ENCODE data around the gene ADGRE2.
"Not testable (repeated sequence)": the region's sequence is repeated elsewhere in the genome, so short reads cannot be mapped to it uniquely, and the experiment has no call there.

The ADGRE2 gene

DNA sequence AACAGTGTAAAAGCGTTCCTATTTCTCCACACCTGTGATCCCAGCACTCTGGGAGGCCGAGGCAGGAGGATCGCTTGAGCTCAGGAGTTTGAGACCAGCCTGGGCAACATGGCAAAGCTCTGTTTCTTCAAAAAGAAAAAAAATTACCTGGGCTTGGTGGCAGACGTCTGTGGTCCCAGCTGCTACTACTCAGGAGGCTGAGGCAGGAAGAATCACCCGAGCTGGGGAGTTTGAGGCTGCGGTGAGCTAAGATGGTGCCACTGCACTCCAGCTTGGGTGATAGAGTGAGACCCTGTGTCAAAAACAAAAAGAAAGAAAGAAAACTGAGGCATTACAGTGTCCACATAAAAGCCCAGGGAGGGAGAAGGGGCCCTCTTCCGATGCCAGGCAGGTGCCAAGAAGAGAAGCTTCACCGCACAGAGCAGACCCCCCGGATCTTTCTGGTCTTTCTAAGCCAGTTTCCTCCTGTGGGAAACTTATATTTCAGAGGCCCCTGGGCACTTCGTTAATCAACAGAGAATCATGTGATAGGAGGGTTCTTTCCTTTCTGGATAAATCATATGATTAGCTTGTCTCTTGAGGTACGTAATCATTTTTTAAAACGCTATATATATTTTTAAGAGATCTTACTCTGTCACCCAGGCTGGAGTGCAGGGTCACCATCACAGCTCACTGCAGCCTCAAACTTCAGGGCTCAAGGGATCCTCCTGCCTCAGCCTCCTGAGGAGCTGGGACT is at the start of gene ADGRE2:
Gene ADGRE2, minus strand, starts transcription at position 451 of the 736 bp plus-strand sequence. CDS start 1,804 bp downstream, outside the sequence.
- DNase-seq (ENCODE audit: low spot score) = not testable (repeated sequence)

DNA sequence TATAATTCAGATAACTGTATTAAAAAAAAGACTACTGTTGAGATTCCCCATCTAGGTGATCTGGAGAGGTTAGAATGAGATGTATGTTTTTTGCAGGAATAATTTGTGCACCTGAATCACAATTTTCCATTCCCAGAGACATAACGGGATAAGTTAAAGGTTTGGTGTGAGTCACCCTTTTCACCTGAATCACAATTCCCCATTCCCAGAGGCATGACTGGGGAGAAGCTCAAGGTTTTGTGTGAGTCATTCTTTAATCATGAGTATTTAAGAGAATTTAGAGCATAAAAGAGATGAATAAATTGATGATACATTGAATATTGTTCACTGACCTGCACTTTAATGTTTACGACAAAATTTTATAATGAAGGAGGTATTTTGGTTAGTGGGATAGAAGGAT is 47.6 kb upstream of the ADGRE2 start:
- DNase-seq (ENCODE audit: low spot score) = no peak

DNA sequence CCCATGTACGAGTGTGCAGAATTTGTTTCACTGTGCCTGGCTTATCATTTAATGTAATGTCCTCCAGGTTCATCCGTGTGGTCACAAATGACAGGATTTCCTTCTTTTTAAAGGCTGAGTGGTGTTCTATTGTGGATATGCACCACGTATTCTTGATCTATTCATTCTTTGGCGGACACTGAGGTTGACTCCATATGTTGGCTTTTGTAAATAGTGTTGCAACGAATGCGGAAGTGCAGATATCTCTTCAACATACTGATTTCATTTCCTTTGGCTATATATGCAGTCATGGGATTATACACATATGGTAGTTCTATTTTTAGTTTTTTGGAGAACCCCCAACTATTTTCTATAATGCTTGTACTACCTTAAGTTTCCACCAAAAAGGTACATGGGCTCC is 43.6 kb upstream of the ADGRE2 start:
- DNase-seq (ENCODE audit: low spot score) = no peak

DNA sequence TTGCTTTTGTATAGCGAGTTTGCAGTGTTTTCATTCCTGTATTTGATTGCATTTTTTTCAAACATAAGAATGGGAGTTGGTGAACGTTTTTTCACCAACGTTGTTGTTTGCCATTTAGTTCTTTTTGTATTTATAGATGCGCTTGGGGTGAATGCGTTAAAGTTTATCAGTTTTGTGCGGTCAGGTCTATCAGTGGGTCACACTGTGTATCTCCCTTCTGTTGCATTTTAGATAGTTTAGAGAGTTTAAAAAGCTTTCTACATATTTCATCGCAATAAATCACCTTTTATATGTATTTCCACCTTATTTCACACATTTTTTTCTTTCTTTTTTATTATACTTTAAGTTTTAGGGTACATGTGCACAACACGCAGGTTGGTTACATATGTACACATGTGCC is 40.2 kb upstream of the ADGRE2 start:
- DNase-seq (ENCODE audit: low spot score) = no peak

DNA sequence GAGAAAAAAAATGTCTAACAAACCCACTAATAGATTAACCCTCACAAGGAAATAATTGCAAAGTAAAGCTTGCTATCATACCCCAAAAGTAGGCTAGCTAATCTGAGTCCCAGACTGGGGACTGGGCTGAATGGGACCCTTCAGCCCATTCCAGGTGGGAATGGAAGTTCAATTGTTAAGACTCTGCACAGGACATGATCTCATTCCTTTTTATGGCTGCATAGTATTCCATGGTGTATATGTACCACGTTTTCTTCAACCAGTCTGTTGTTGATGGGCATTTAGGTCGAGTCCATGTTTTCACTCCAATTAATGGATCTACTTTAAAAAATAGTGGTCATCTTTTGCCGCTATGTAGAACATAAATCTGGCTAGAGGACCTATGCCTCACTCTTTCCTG is 38.7 kb upstream of the ADGRE2 start:
- DNase-seq (ENCODE audit: low spot score) = no peak

DNA sequence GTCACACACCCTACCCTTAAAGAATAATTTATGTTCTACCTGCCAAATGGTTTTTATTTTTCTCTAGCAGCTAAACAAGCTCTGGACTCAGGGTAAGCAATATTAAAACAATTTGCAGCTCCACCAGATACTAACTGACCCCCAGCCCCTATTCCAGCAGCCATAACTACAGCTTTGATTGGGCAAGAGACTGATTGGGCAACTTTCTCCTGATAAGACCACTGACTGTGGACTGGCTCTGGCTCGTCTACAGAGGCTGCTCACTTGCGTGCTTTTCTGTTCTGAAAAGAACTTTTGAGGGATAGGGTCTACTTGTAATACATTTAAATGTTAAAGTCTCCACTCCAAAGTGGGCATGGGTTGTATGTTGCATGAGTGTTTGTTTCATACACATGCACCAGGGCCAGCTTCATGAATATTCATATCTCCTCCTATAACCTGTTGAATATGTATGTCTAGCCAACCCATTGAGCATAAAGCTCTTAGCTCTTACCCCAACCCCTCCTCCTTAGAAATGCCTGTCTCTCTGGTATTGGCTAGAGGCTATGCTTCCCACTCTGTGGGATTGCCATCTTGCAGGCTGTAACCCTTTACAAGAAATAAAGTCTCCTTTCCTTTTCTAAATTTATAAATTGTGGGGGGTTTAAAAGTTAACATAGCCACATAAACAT is 36.8 kb upstream of the ADGRE2 start:
- DNase-seq (ENCODE audit: low spot score) = no peak

DNA sequence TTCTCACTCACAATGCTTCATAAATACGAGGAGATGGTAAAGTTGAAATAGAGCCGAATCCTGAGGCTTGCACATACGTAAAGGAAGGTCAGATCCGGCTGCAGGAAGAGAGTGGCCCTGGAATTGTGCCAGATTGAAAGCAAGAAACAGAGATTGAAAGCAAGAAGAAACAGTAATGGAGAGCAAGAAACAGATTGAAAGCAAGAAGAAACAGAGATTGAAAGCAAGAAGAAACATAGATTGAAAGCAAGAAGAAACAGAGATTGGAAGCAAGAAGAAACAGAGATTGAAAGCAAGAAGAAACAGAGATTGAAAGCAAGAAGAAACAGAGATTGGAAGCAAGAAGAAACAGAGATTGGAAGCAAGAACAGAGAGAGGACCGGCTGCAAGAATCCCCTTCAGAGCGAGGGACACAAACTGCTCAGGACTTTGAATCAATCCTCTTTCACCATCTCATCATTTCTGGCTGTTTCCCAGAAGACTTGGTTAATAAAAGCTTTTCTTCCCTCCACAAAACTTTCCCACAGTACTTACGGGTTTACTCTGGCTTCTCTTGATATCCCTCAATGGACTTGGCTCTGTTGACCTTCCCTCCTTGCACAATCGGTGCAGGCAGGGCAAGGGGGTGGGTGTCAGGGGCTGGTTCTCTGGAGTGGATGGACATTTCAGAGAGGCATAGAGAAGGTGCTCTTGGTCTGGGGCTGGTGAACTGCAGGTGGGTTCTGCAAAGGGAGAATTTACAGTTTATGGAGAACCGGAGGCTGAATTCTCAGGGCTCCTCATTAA is 31.1 kb upstream of the ADGRE2 start:
- DNase-seq (ENCODE audit: low spot score) = no peak

DNA sequence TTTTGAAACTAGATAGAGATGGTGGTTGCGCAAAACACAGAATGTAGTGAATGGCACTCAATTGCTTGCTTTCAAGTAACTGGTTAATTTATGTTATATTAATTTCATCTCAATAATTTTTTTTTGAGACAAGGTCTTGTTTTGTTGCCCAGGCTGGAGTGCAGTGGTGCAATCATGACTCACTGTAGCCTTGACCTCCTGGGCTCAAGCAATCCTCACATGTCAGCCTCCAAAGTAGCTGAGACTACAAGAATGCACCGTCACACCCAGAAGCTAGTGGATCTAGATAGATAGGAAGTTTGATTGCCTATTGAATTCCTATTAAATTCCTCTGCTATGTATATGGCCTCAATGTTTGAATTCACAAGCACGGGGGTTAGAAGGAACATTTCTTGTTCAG is 26.4 kb upstream of the ADGRE2 start:
- DNase-seq (ENCODE audit: low spot score) = no peak

DNA sequence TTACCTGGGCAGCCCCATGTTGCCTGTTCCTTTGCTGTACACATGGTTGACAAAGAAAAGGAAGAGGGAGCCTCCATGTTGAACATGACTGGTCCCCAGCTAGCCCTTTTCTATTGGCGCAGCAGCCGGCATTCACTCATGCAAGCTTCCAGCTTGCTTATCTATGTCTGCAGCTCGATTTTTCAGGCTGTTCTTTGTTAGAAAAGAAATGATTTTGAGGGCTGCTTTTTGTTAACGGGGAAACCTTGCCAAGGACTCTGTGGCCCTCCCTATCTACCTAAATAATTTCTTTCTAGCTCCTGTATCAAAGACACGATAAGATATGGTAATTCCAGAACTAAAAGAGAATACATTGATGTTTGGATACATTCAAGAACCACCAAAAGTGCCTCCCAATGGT is 20.4 kb upstream of the ADGRE2 start:
- no peak for DNase-seq (ENCODE audit: low spot score)

DNA sequence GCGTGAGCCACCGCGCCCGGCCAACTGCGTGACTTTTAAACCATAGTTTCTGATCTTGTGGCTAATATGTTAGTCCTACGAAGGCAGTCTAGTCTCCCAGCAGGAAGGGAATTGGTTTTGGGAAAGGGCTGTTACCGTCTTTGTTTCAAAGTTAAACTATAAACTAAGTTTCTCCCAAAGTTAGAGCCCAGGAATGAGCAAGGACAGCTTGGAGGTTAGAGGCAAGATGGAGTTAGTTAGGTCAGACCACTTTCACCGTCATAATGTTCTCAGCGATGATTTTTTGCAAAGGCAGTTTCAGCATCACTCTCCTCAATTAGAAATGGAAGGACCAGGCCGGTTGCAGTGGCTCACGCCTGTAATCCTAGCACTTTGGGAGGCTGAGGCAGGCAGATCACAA is 17.7 kb upstream of the ADGRE2 start:
- DNase-seq (ENCODE audit: low spot score) = no peak

DNA sequence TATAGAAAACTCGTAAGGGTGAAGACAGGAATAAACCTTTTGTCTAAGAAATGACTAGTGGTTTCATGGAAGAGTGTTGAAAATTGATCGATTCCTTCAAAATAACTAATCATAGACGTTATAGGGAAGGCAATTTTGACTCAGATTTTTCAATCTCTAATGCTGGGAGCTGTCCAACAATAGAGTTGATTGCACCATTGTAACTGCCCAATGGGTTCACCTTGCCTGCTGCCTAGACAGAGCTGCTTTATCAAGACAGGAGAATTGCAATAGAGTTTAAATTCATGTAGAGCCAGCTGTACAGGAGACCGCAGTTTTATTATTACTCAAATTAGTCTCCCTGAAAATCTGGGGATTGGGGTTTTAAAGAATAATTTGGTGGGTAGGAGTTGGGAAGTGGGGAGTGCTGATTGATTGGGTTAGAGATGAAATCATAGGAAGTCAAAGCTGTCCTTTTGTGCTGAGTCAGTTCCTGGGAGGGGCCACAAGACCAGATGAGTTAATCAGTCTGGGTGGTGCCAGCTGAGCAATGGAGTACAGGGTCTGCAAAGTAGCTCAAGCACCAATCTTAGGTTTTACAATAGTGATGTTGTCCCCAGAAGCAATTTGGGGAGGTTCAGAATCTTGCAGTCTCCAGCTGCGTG is 16.8 kb upstream of the ADGRE2 start:
- no peak for DNase-seq (ENCODE audit: low spot score)

DNA sequence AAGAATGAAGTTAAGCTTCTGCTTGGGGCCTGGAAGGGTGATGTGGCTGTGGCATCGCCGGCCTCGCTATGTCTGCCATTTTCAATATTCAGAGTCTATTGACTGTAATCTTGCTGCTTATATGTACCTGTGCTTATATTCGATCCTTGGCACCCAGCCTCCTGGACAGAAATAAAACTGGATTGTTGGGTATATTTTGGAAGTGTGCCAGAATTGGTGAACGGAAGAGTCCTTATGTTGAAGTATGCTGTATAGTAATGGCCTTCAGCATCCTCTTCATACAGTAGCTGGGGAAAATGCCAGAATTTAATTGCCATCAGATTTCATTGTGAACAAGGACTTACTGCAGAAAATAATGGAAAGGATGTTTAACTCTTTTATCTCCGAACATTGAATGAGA is 13.9 kb upstream of the ADGRE2 start:
- DNase-seq (ENCODE audit: low spot score) = not testable (repeated sequence)

DNA sequence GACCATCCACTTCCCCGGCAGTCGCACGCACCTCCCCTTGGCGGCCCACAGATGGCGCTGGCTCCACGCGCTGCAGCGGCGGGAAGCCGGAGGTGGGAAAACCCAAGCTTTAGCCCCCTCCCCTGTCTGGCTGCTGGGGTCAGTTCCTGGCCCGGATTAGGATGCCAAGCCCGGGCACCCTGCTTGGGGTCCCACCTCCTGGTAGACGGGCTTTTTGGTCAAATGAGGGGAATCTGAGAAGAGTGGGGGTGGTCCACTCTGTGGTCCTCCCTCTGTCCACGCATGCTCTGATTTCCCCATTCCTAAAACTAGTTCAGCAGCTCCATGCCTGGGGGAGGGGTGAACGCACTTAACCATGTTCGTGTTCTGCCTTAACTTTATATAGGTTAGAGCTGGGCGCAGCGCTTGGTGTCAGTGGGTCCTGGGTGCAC is 8.1 kb upstream of the ADGRE2 start:
- DNase-seq (ENCODE audit: low spot score) = peak; percentile 80

DNA sequence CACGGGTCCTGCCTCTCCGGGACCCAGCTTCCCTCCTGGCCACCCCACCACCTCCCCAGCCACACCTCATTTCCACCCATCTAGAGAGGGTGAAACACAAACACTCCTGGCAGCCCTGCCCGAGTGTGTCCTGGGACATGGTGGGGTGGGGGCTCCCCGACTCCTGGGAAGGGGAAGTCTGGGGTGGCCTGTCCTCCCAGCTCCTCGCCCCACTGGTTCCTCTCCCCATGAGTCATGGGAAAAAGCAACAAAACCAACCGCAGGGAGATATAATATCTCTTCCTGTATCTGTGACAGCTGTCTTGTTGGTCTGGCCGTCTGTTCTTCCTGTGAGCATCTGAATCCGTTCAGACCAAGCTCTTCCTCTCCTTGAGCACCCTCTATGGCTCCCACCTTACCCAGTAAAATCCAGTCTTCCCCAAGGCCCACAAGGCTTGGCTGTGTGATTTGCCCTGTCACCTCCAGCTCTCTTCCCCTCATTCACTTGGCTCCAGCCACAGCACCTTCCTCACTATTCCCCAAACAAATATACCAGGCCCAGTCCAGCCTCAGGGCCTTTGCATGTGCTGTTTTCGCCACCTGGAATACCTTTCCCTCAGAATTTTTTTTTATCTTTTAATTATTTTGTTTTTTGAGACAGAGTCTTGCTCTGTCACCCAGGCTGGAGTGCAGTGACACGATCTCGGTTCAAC is 6.9 kb upstream of the ADGRE2 start:
- DNase-seq (ENCODE audit: low spot score) = not testable (repeated sequence)

DNA sequence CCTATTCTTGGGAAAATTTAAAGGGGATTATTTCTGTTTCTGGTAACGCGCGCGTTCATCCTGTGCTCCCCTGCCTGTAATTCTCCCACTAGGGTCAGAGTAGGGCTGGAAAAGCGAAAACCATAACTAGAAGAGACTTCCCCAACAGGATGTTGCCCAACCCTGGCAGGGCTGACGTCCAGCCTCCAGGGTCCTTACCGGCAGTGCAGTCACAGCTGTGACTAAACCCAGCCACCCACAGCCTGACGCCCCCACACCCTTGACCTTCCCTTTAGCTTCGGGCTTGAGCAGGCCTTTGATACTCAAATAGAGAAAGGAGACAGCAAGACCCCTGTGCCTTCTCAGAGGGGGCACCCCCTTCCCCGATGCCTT is 6.4 kb upstream of the ADGRE2 start:
- DNase-seq (ENCODE audit: low spot score) = not testable (repeated sequence)

DNA sequence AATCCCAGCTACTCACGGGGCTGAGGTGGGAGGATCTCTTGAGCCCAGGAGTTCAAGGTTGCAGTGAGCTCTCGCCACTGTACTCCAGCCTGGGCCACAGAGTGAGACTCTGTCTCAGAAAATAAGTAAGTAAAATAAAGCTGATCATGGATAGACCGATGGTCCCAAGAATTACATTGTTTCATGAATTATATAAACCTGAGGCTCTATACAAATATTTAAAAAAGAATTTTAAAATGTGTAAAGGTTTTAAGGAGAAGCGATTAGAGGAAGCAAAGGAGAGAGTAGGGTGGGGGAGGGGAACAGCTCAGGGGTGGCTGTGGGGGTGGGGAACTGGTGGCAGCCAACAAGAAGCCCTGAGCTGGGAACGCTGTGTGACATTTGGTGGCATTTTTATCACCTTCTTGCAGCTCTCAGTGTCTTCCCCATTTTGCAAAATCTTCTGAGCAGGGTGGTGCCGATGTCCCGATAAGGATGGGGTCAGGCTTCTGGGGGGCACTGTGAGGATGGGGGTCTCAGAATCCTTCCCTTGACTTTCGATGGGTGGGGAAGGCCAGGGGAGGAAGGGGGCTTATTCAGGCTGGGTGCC is 5.1 kb upstream of the ADGRE2 start:
- DNase-seq (ENCODE audit: low spot score) = not testable (repeated sequence)

DNA sequence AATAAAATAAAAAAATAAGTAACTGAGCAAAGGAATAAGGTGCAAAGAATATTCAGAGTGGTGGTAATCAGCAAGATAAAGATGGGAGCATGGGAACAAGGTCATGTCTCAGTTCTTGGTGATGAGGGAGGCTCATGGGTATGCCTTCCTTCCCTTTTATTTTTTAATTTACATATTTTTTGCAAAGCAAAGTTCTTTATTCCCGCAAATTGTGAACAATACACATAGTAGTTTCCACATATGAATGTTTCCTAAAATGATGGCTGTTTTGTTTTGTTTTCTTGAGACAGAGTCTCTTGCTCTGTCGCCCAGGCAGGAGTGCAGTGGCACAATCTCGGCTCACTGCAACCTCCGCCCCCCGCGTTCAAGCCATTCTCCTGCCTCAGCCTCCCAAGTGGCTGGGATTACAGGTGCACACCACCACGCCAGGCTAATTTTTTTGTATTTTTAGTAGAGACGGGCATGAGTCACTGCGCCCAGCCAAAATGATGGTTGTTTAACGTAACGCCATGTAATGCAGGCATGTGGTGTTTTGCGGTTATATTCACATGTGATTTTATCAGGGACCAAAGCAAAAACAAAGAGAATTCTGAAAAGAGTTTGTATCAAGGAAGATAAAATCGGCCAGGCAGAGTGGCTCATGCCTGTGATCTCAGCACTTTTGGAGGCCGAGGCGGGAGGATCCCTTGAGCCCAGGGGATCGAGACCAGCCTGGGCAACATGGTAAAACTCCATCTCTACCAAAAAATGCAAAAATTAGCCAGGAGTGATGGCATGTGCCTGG is 4.5 kb upstream of the ADGRE2 start:
- no peak for DNase-seq (ENCODE audit: low spot score)

DNA sequence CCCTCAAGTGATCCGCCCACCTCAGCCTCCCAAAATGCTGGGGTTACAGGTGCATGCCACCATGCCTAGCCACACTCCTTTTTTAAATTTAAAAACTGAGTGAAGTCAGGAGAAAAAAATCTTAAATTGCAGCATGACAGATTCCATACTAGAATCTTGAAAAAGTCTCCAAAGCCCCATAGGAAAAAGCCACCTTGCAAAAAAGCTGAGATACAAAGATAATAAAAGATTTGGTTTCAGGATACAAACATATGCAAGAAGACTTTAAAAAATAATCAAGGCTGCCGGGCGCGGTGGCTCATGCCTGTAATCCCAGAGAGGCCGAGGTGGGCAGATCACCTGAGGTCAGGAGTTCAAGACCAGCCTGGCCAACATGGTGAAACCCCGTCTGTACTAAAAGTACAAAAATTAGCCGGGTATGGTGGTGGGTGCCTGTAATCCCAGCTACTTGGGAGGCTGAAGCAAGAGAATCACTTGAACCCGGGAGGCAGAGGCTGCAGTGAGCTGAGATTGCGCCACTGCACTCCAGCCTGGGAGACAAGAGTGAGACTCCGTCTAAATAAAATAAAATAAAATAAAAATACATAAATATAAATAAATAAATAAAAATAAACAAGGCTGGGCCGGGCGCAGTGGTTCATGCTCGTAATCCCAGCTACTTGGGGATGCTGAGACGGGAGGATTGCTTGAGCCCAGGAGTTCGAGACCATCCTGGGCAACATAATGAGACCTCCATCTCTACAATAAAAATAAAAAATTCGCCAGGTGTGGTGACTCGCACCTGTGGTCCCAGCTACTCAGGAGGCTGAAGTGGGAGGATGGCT is 3.6 kb upstream of the ADGRE2 start:
- not testable (repeated sequence) for DNase-seq (ENCODE audit: low spot score)

DNA sequence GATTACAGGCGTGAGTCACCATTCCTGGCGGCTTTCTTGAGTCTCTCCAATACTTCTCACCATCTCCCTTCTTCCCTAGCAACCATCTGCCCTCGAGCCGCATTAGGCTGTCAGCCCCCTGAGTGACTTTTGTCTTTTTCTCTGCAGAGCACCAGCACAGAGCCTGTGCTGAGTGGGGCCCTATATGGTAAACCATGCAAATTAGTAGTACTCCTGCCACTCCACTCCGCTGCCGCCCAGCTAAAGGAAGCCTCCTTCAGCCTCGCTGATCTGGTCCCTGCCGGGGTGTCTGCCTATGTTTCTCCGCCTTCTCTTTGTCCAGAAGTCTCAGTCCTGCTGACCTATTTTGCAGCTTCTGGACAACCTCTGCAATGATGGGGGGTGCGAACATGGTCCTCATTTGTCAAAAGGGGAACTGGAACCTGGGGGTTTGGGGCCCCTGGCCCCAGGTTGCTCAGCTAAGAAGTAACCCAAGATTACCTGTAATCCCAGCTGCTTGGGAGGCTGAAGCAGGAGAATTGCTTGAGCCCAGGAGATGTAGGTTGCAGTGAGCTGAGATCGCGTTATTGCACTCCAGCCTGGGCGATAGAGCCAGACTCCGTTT is 2.4 kb upstream of the ADGRE2 start:
- DNase-seq (ENCODE audit: low spot score) = not testable (repeated sequence)

All from D341Med (cell line).